ENCODE data around the gene GCNA. TPM values are rescaled to one million over a fixed set of nuclear protein-coding genes. Genes with fewer than 3 reads are reported as not detected.

The GCNA gene
- total RNA-seq, 2 experiments from 2014 or later = 3.5 to 5.1 TPM

- Mint-ChIP-seq H3K9me3 (no peaks in the 10 kb centered on the region), H3K4me1 (ENCODE audit: low read depth) (peaks cover 15% of the 10 kb centered on the region), H3K4me3 (peak overlapping the region; percentile 98), H3K36me3 (ENCODE audit: low read depth) (peaks cover 49% of the 10 kb centered on the region), H3K27me3 (no peaks in the 10 kb centered on the region), H3K27ac (peak overlapping the region; percentile 99)
- peak; percentile 25 for ATAC-seq
- ChIA-PET POLR2A (interaction anchor here (0.8 to 5.5 kb wide), 14 partner anchors 10 to 742 kb away, joined by 3 to 127 read pairs (median 4); partner anchors contain the start of genes CXCR3, NONO and TAF1), CTCF (interaction anchor here (1.3 to 3.8 kb wide), 4 partner anchors 11 to 21 kb away, joined by 5 to 13 read pairs (median 6); no protein-coding TSS in a partner anchor)
- intact Hi-C loops (cut with micrococcal nuclease) = loop anchor here (1.0 to 10.0 kb wide), 4 partner anchors 7 to 429 kb away; partner anchors contain the start of genes CXorf65, NONO and TAF1
- TF ChIP-seq CTCF (IDR thresholded peaks at IDR 0.05) = no peak
- peak; percentile 71 for DNase-seq
These were observed 44.2 kb upstream of the GCNA start for GRCh38 chrX:71533851-71534561.

- ATAC-seq (no peak), DNase-seq (no peak)
- intact Hi-C loops (cut with micrococcal nuclease) = loop anchor here (5.0 to 10.0 kb wide), 3 partner anchors 168 to 430 kb away; partner anchors contain the start of genes CXorf65, NONO and TAF1
- H3K4me3 Mint-ChIP-seq = peak overlapping the region; percentile 98
- CTCF ChIA-PET = interaction anchor here (0.9 to 3.8 kb wide), 4 partner anchors 10 to 84 kb away, joined by 3 to 13 read pairs (median 4); no protein-coding TSS in a partner anchor
- H3K27ac Mint-ChIP-seq = peak overlapping the region; percentile 99
- no peak for TF ChIP-seq CTCF (IDR thresholded peaks at IDR 0.05)
- peaks cover 58% of the 10 kb centered on the region for H3K36me3 Mint-ChIP-seq (ENCODE audit: low read depth)
- POLR2A ChIA-PET = interaction anchor here (0.7 to 5.5 kb wide), 13 partner anchors 9 to 281 kb away, joined by 3 to 127 read pairs (median 4); partner anchors contain the start of genes CXCR3, NONO, TAF1 and ZMYM3
- no peaks in the 10 kb centered on the region for H3K9me3 Mint-ChIP-seq
- no peaks in the 10 kb centered on the region for H3K27me3 Mint-ChIP-seq
- H3K4me1 Mint-ChIP-seq (ENCODE audit: low read depth) = peaks cover 13% of the 10 kb centered on the region
These were observed 43.3 kb upstream of the GCNA start for GRCh38 chrX:71534773-71535544.

GRCh38 chrX:71536285-71536684 lies 42.0 kb upstream of the GCNA start:
- H3K36me3 Mint-ChIP-seq (ENCODE audit: low read depth) = peaks cover 66% of the 10 kb centered on the region
- ChIA-PET CTCF (interaction anchor here (1.6 kb wide), 1 partner anchor 116 kb away, joined by 4 read pairs; no protein-coding TSS in a partner anchor), POLR2A (interaction anchor here (0.7 to 2.7 kb wide), 9 partner anchors 9 to 251 kb away, joined by 3 to 13 read pairs (median 3); partner anchors contain the start of genes NONO and TAF1)
- peak overlapping the region; percentile 87 for H3K27ac Mint-ChIP-seq
- ATAC-seq (peak; percentile 2), DNase-seq (peak; percentile 74)
- intact Hi-C loops (cut with micrococcal nuclease) = loop anchor here (10.0 kb wide), 2 partner anchors 251 to 431 kb away; partner anchors contain the start of genes CXorf65 and NONO
- H3K4me3 Mint-ChIP-seq = peak overlapping the region; percentile 98
- H3K9me3 Mint-ChIP-seq = no peaks in the 10 kb centered on the region
- peaks cover 15% of the 10 kb centered on the region for H3K4me1 Mint-ChIP-seq (ENCODE audit: low read depth)
- H3K27me3 Mint-ChIP-seq = no peaks in the 10 kb centered on the region
- no peak for TF ChIP-seq CTCF (IDR thresholded peaks at IDR 0.05)

- Mint-ChIP-seq H3K4me3 (peak overlapping the region; percentile 98), H3K9me3 (no peaks in the 10 kb centered on the region), H3K27ac (peak overlapping the region; percentile 86), H3K36me3 (ENCODE audit: low read depth) (peaks cover 78% of the 10 kb centered on the region), H3K4me1 (ENCODE audit: low read depth) (peaks cover 21% of the 10 kb centered on the region), H3K27me3 (no peaks in the 10 kb centered on the region)
- ChIA-PET POLR2A (interaction anchor here (0.9 to 3.3 kb wide), 6 partner anchors 8 to 252 kb away, joined by 3 to 21 read pairs (median 8); partner anchors contain the start of genes CXCR3 and NONO), CTCF (interaction anchor here (1.6 kb wide), 1 partner anchor 115 kb away, joined by 4 read pairs; no protein-coding TSS in a partner anchor)
- TF ChIP-seq CTCF (IDR thresholded peaks at IDR 0.05) = no peak
- ATAC-seq = no peak
- intact Hi-C loops (cut with micrococcal nuclease) = loop anchor here (10.0 kb wide), 2 partner anchors 253 to 433 kb away; partner anchors contain the start of genes CXorf65 and NONO
- no peak for DNase-seq
These were observed 40.5 kb upstream of the GCNA start for GRCh38 chrX:71537743-71538142.

All from activated CD8-positive, alpha-beta T cell treated with anti-CD3 and anti-CD28 coated beads for 36 hours (primary cell).